Gastrocnemius medialis (tissue), 4 donors: Measurements from ENCODE around the gene NDUFA9. TPM values are rescaled to one million over a fixed set of nuclear protein-coding genes. Genes with fewer than 3 reads are reported as not detected.

Source experiments
- ATAC-seq, 2 donors: fragments of 150-250 bp; one replicate each; pipeline ENCODE4 v1.9.1; 2016
- DNase-seq, 2 donors: peaks; one replicate each; pipeline ENCODE4 v3.0.0-alpha.2; 2019
- H3K27ac ChIP-seq, 4 donors: fragments of 200-600 bp; sonication (generic); 1 replicate in 1 of 4; 2 replicates in 3 of 4; pipeline ENCODE4 v1.5.1; 2016 to 2018; ENCODE audit warnings: mild to moderate bottlenecking in 2 of 4, moderate library complexity in 1 of 4
- H3K27me3 ChIP-seq, 3 donors: fragments of 200-600 bp; sonication (generic) in 2 of 3; 1 replicate in 1 of 3; 2 replicates in 2 of 3; pipeline versions ENCODE4 v1.5.1 to v1.6.0; 2016 to 2019; ENCODE audit warnings: mild to moderate bottlenecking in 1 of 3, moderate library complexity in 1 of 3
- H3K36me3 ChIP-seq, 2 donors: fragments of 200-600 bp; sonication (generic) in 1 of 2; one replicate each; pipeline ENCODE4 v1.5.1; 2017 to 2018
- H3K4me1 ChIP-seq, 2 donors: fragments of 200-600 bp; sonication (generic) in 1 of 2; one replicate each; pipeline ENCODE4 v1.5.1; 2016 to 2017; ENCODE audit warnings: mild to moderate bottlenecking in 2 of 2
- H3K4me3 ChIP-seq, 4 donors: fragments of 200-600 bp; sonication (generic) in 3 of 4; 1 replicate in 1 of 4; 2 replicates in 3 of 4; pipeline ENCODE4 v1.5.1; 2016 to 2019; ENCODE audit warnings: mild to moderate bottlenecking in 2 of 4
- H3K9me3 ChIP-seq, 3 donors: fragments of 200-600 bp; sonication (generic) in 2 of 3; 1 replicate in 1 of 3; 2 replicates in 2 of 3; pipeline ENCODE4 v1.5.1; 2016 to 2019
- CTCF ChIP-seq, 5 experiments: fragments of 450-650 bp in 3 of 5; fragments of 200-600 bp in 2 of 5; sonication (generic) in 2 of 5; IDR thresholded peaks in 4 of 5; conservative IDR thresholded peaks in 1 of 5; 1 replicate in 4 of 5; 2 replicates in 1 of 5; pipeline ENCODE4 v1.5.1; 2016 to 2019; ENCODE audit warnings: antibody characterized with exemption in 5 of 5, mild to moderate bottlenecking in 3 of 5, moderate library complexity in 3 of 5
- POLR2A ChIP-seq, 2 donors: fragments of 450-650 bp; IDR thresholded peaks; one replicate each; pipeline ENCODE4 v1.6.1; 2017; ENCODE audit warnings: antibody characterized with exemption in 2 of 2, mild to moderate bottlenecking in 2 of 2, moderate library complexity in 2 of 2
- in situ Hi-C, 4 donors: fragments of 200-750 bp; cut with MboI; loops; one replicate each; pipeline versions ENCODE4 v1.15.0 to v1.8.0; 2017; ENCODE audit warnings: low sequenced_read_pairs in 4 of 4
- intact Hi-C: fragments of 100-400 bp; cut with DNase I; formaldehyde crosslinking; loops from one replicate; pipeline ENCODE4 v1.15.1; 2023; ENCODE audit warnings: low total_unique reads
- total RNA-seq, 4 donors: library from RNA; depleted of rRNA; stranded (reverse); fragments of >200 nt; gene quantifications; one replicate each; pipeline versions ENCODE4 v1.1.0 to v1.2.3, GENCODE V29; 2016

Gene NDUFA9
- total RNA-seq, 4 donors from 2014 or later, result 57.9 to 113 (median 69.5) TPM

- H3K36me3 ChIP-seq, result no peaks in the 10 kb centered on the region
- H3K4me1 ChIP-seq, result peaks cover 39 to 41% of the 10 kb centered on the region in 2 donors
- H3K4me3 ChIP-seq, result peak overlapping the region; percentile 72 to 90 (median 80)
- H3K27ac ChIP-seq, result peak overlapping the region; percentile 79 to 92 (median 89)
- in situ Hi-C loops, result no loop called here
- intact Hi-C loops, result loop anchor here (2.0 to 10.0 kb wide), 3 partner anchors 43 to 349 kb away; partner anchors contain the start of gene TIGAR
- no peak for TF ChIP-seq CTCF (IDR thresholded peaks at IDR 0.05 in 4 of 5, conservative IDR thresholded peaks at IDR 0.05 in 1 of 5)
- no peak for TF ChIP-seq POLR2A (IDR thresholded peaks at IDR 0.05)
- DNase-seq (no peak), ATAC-seq (peak in 1 of 2 donors; percentile 11)
- H3K9me3 ChIP-seq, result no peaks in the 10 kb centered on the region
- H3K27me3 ChIP-seq, result no peaks in the 10 kb centered on the region
Observed at GRCh38 chr12:4648104-4648500, 812 bp upstream of the NDUFA9 start.

GRCh38 chr12:4649358-4649661 is 396 bp downstream of the NDUFA9 start:
- Histone ChIP-seq H3K9me3 (no peaks in the 10 kb centered on the region), H3K4me1 (peaks cover 44 to 46% of the 10 kb centered on the region in 2 donors), H3K36me3 (peaks cover 0 to 1% of the 10 kb centered on the region in 2 donors), H3K27ac (peak overlapping the region; percentile 79 to 92 (median 89)), H3K27me3 (no peaks in the 10 kb centered on the region), H3K4me3 (peak overlapping the region; percentile 72 to 90 (median 80))
- TF ChIP-seq POLR2A (IDR thresholded peaks at IDR 0.05), result no peak
- TF ChIP-seq CTCF (IDR thresholded peaks at IDR 0.05 in 4 of 5, conservative IDR thresholded peaks at IDR 0.05 in 1 of 5), result no peak
- ATAC-seq (peak in 1 of 2 donors; percentile 7), DNase-seq (no peak)
- in situ Hi-C loops, result no loop called here
- intact Hi-C loops, result loop anchor here (2.0 to 10.0 kb wide), 3 partner anchors 45 to 348 kb away; partner anchors contain the start of gene TIGAR

GRCh38 chr12:4653257-4653656 is 4.3 kb downstream of the NDUFA9 start:
- Histone ChIP-seq H3K36me3 (peaks cover 2 to 39% of the 10 kb centered on the region in 2 donors), H3K4me3 (no peak overlapping the region), H3K9me3 (no peaks in the 10 kb centered on the region), H3K27ac (no peak overlapping the region), H3K27me3 (no peaks in the 10 kb centered on the region), H3K4me1 (peaks cover 37 to 41% of the 10 kb centered on the region in 2 donors)
- intact Hi-C loops, result no loop called here
- DNase-seq, result no peak
- ATAC-seq, result no peak
- in situ Hi-C loops, result no loop called here
- TF ChIP-seq CTCF (IDR thresholded peaks at IDR 0.05 in 4 of 5, conservative IDR thresholded peaks at IDR 0.05 in 1 of 5) (no peak), POLR2A (IDR thresholded peaks at IDR 0.05) (no peak)

- no peak overlapping the region for H3K27ac ChIP-seq
Observed at GRCh38 chr12:4653691-4654090, 4.8 kb downstream of the NDUFA9 start.

More at GRCh38 chr12:4653691-4654090, 4.8 kb downstream of the NDUFA9 start:
- Histone ChIP-seq H3K36me3 (peaks cover 2 to 44% of the 10 kb centered on the region in 2 donors), H3K4me3 (no peak overlapping the region), H3K4me1 (peaks cover 34 to 40% of the 10 kb centered on the region in 2 donors), H3K9me3 (no peaks in the 10 kb centered on the region), H3K27me3 (no peaks in the 10 kb centered on the region)
- in situ Hi-C loops (no loop called here), intact Hi-C loops (no loop called here)
- ATAC-seq (no peak), DNase-seq (no peak)
- TF ChIP-seq CTCF (IDR thresholded peaks at IDR 0.05 in 4 of 5, conservative IDR thresholded peaks at IDR 0.05 in 1 of 5) (no peak), POLR2A (IDR thresholded peaks at IDR 0.05) (no peak)
